Mesothelial cell of epicardium (in vitro differentiated cells): ENCODE measurements around the gene KIRREL1. TPM values are rescaled to one million over a fixed set of nuclear protein-coding genes. Genes with fewer than 3 reads are reported as not detected.

Experiments
- DNase-seq, 2 experiments: peaks; one replicate each; pipeline ENCODE4 v3.0.0; 2021; ENCODE audit warnings: low spot score in 2 of 2; ENCODE audit not compliant: unreplicated experiment in 2 of 2
- H3K27ac Mint-ChIP-seq: 2 replicates; pipeline ENCODE4 v1.8.0; 2021; ENCODE audit warnings: mixed read lengths
- H3K27me3 Mint-ChIP-seq: 2 replicates; pipeline ENCODE4 v1.8.0; 2021; ENCODE audit warnings: low read depth, mixed read lengths
- H3K36me3 Mint-ChIP-seq: 2 replicates; pipeline ENCODE4 v1.8.0; 2021; ENCODE audit warnings: mixed read lengths
- H3K4me1 Mint-ChIP-seq: 2 replicates; pipeline ENCODE4 v1.8.0; 2021; ENCODE audit warnings: mixed read lengths
- H3K4me3 Mint-ChIP-seq: 2 replicates; pipeline ENCODE4 v1.8.0; 2021; ENCODE audit warnings: mild to moderate bottlenecking, moderate library complexity, mixed read lengths
- H3K9me3 Mint-ChIP-seq: 2 replicates; pipeline ENCODE4 v1.8.0; 2021; ENCODE audit warnings: mixed read lengths
- CTCF ChIP-seq: fragments of 200-600 bp; sonication (generic); IDR thresholded peaks from one replicate; pipeline ENCODE4 v1.5.0; 2021; ENCODE audit warnings: antibody characterized with exemption; ENCODE audit not compliant: unreplicated experiment
- total RNA-seq: library from RNA; stranded (reverse); gene quantifications from 3 replicates; pipeline ENCODE4 v1.2.1, GENCODE V29; 2021

KIRREL1 gene
- total RNA-seq, 1 donor from 2014 or later = 178 TPM

GRCh38 chr1:158089925-158090637 lies 96.6 kb downstream of the KIRREL1 start:
- Mint-ChIP-seq H3K27me3 (no peaks in the 10 kb centered on the region), H3K9me3 (no peaks in the 10 kb centered on the region), H3K27ac (peak overlapping the region; percentile 37), H3K4me1 (no peaks in the 10 kb centered on the region), H3K4me3 (no peak overlapping the region), H3K36me3 (peaks cover 59% of the 10 kb centered on the region)
- TF ChIP-seq CTCF = no peak
- no peak for DNase-seq

- no peak overlapping the region for H3K4me3 Mint-ChIP-seq
- no peaks in the 10 kb centered on the region for H3K9me3 Mint-ChIP-seq
- no peak for DNase-seq
- no peak for TF ChIP-seq CTCF
- H3K27ac Mint-ChIP-seq = no peak overlapping the region
- no peaks in the 10 kb centered on the region for H3K4me1 Mint-ChIP-seq
- peaks cover 41% of the 10 kb centered on the region for H3K36me3 Mint-ChIP-seq
- H3K27me3 Mint-ChIP-seq = no peaks in the 10 kb centered on the region
Measured at GRCh38 chr1:158093376-158093775, 99.9 kb downstream of the KIRREL1 start.

GRCh38 chr1:158094571-158094970 lies 101.1 kb downstream of the KIRREL1 start:
- H3K4me1 Mint-ChIP-seq = no peaks in the 10 kb centered on the region
- H3K36me3 Mint-ChIP-seq = peaks cover 34% of the 10 kb centered on the region
- no peak for DNase-seq
- H3K4me3 Mint-ChIP-seq = no peak overlapping the region
- TF ChIP-seq CTCF = no peak
- H3K27ac Mint-ChIP-seq = no peak overlapping the region
- no peaks in the 10 kb centered on the region for H3K9me3 Mint-ChIP-seq
- H3K27me3 Mint-ChIP-seq = no peaks in the 10 kb centered on the region

GRCh38 chr1:158095737-158096335 lies 102.4 kb downstream of the KIRREL1 start:
- no peak for DNase-seq
- H3K27ac Mint-ChIP-seq = no peak overlapping the region
- peak; percentile 15 for TF ChIP-seq CTCF
- peaks cover 27% of the 10 kb centered on the region for H3K36me3 Mint-ChIP-seq
- H3K4me3 Mint-ChIP-seq = no peak overlapping the region
- no peaks in the 10 kb centered on the region for H3K27me3 Mint-ChIP-seq
- H3K4me1 Mint-ChIP-seq = no peaks in the 10 kb centered on the region
- H3K9me3 Mint-ChIP-seq = no peaks in the 10 kb centered on the region

- peaks cover 19% of the 10 kb centered on the region for H3K4me1 Mint-ChIP-seq
- no peak for DNase-seq
- H3K36me3 Mint-ChIP-seq = peaks cover 17% of the 10 kb centered on the region
- no peaks in the 10 kb centered on the region for H3K9me3 Mint-ChIP-seq
- H3K27ac Mint-ChIP-seq = no peak overlapping the region
- H3K27me3 Mint-ChIP-seq = no peaks in the 10 kb centered on the region
- H3K4me3 Mint-ChIP-seq = no peak overlapping the region
- TF ChIP-seq CTCF = no peak
Measured at GRCh38 chr1:158098256-158098655, 104.8 kb downstream of the KIRREL1 start.
